ENCODE results near the gene PDZD2.
"Not testable (repeated sequence)": the region's sequence is repeated elsewhere in the genome, so short reads cannot be mapped to it uniquely, and the experiment has no call there.

The PDZD2 gene

DNA sequence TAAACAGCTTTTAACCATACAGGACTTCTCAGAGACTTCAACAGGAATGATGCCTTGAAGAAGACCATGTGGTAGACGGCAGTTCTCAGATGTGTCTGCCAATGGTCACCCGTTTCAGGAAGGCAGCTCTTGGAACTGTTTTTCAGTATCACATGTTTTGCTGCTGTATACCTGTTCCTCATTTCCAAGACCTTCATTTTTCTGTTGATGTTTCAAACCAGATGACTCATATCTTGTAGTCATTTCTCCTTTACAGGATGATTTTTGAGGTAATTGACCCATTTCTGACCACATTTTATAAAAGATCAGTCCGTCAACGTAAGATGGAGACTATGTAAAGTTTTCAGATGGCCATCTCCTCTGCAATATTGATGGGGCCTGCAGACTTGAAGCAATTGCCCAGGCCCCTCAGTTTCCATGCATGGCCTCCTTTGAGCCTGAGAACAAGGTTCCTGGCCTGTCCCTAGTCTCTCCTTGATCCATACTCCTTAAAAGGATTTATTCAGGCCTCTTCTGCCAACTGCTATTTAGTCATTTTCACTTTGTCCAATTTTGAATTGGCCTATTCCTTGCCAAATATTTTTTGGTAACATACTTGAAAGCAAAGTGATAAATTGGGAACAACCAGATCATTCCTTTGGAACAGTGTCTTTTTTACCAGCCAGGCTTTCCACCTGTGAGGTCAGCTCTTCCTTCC, 128.6 kb downstream of the PDZD2 start:
- no peak for DNase-seq (ENCODE audit: low read depth in 2 of 3, low spot score in 1 of 3)

DNA sequence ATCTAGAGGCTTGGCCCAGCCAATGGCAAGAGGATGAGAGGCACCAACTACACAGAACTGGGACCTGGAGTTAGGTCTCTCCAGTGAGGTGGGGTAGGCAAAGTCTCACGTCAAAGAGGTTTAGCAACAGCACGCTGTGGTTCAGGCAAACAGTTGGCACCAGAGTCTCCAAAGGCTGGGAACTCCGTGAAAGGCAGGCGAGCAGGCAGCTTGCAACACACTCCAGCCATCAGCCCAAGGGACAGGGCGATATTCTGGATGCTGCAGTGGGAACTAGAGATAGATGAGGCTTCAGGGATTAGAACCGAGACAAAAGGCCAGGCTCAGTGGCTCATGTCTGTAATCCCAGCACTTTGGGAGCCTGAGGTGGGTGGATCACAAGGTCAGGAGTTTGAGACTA, 129.1 kb downstream of the PDZD2 start:
- no peak for DNase-seq (ENCODE audit: low read depth in 2 of 3, low spot score in 1 of 3)

DNA sequence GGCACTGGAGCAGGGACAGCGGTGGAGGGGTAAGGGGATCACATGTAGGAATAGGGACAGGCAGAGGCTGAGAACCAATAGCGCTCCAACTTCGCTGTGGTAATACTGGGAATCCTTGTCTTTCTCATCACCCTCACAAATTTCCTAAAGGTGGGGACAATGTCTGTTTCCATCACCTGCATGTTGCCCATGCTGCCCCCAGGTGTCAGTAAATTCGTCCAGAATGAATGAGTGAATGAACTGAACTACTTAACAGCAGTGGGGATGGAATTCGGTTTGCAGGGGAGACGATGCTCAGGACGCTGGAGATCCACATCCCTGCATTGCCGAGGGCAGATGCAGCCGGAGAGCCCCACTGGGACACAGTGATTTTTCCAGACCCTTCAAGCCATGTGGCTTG, 129.9 kb downstream of the PDZD2 start:
- DNase-seq (ENCODE audit: low read depth in 2 of 3, low spot score in 1 of 3): no peak

DNA sequence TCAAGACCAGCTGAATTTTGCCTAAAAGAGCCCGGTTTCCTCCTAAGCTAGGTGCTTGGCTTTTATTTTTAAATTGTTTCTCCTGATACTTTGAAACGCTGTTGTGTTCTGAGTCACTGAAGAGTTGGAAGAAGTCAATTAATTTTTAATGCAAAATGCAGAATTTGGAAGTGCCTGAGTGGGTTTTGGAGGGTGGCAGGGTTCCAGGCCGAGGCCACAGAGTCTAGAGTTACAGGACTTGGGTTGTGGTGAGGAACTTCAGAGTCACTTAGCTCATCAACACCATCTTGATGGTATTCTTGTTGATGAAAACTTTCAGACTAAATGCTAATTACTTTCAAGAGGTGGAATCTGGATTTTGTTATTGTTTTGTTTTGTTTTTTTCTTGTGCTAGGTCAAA, 130.6 kb downstream of the PDZD2 start:
- DNase-seq (ENCODE audit: low read depth in 2 of 3, low spot score in 1 of 3): no peak

DNA sequence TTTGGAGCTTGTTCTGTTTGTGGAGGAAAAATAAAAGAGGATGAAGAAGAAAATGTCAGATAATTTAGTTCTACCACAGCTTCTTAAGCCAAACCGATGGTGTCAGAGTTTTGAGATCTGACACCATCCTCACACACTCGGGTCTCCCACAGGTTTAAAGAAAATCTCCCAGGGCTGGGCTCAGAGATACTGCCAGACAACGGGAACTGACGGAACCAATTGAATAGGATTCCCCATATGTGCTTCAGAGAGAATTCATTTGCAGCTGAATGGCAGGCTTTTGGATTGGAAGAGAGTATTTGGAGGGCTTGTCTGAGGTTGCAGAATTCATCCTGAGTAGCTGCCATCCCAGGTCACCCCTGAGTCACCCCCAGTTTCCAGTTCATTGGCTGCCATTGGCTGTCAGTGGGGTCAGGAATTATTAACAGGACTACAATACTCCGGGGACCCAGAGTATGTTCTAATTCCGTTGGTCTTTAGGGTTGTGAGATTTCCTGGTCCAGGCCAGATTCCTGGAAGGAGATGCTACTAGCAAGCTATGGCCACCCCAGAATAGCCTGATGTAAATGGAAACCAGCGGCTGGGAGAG, 131.3 kb downstream of the PDZD2 start:
- DNase-seq (ENCODE audit: low read depth in 2 of 3, low spot score in 1 of 3): no peak

DNA sequence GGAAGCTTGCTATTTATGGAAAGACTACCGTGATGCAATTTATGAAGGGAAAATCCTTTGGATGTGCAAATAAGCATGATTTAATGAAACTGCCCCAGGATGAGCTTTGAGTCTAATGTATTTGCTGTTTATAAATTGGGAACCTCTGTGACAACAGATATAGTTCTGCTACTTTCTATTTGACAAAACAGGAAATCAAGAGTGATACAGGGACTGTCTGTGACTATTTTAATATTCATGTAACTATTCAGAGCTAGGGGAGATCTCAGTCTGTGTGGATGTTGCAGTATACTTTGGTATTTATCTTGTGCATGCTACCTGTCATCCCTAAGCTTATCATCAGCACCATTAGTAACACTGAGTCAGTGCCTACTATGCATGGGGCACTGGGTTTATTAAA, 132.1 kb downstream of the PDZD2 start:
- DNase-seq (ENCODE audit: low read depth in 2 of 3, low spot score in 1 of 3): no peak

DNA sequence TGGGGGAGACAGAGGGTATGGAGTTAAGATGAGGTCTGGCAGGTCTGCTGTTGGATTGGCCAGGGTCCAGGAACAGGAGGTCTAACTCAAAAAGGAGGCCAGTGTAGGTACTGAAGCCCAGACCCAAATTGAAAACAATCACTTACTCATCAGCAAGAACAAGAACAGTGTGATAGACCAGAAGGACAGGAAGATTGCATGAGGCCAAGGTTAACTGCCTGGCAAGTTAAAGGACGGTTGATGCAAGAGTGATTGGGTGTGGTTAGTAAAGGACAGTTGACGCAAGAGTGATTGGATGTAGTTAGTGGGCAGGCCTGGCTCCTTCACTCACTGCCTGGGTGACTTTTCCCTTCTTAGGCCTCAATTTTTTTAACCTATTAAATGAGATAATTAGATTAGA, 132.6 kb downstream of the PDZD2 start:
- DNase-seq (ENCODE audit: low read depth in 2 of 3, low spot score in 1 of 3): no peak

DNA sequence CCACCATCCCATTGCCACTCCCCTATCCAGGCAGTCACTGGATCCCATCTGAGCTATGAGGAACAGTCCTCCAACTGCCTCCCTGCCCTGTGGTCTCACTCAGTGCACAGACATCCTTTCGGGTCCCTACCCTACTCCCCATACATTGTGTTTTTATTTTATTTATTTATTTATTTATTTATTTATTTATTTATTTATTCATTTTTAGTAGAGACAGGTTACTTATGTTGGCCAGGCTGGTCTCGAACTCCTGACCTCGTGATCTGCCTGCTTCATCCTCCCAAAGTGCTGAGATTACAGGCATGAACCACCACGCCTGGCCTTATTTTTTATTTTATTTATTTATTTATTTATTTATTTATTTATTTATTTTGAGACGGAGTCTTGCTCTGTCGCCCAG, 137.4 kb downstream of the PDZD2 start:
- not testable (repeated sequence) for DNase-seq (ENCODE audit: low read depth in 2 of 3, low spot score in 1 of 3)

DNA sequence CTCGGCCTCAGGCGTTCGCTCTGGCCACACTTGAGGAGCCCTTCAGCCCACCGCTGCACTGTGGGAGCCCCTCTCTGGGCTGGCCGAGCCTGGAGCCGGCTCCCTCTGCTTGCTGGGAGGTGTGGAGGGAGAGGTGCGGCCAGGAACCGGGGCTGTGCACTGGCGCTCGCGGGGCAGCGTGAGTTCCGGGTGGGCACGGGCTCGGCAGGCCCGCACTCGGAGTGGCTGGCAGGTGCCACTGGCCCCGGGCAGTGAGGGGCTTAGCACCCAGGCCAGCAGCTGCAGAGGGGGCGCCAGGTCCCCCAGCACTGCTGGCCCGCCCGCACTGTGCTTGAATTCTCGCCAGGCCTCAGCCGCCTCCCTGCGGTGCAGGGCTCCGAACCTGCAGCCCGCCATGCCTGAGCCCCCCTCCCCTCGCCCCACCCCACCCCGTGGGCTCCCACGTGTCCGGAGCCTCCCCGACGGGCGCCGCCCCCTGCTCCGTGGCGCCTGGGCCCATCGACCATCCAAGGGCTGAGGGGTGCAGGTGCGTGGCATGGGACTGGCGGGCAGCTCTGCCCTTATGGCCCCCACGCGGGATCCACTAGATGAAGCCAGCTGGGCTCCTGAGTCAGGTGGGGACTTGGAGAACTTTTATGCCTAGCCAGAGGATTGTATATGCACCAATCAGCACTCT, 138.2 kb downstream of the PDZD2 start:
- DNase-seq (ENCODE audit: low read depth in 2 of 3, low spot score in 1 of 3): no peak

DNA sequence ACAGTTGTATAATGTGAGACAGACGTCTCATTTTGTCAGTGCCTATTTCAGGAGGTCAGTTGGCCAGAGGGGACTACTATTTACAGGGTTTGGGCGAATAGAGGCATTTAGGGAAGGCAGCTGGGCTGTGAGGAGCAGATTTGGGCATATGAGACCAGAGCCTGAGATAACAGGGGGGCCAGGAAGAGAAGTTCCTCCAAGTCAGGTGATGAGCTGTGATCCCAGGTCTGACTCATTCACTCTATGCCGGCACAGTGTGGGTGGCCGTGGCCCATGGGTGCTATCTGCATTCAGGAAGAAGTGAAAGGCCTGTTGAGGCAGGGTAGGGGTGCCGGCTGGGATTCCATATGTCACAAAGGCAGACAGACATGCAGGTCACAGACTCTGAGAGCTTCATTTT, 142.8 kb downstream of the PDZD2 start:
- DNase-seq (ENCODE audit: low read depth in 2 of 3, low spot score in 1 of 3): no peak

DNA sequence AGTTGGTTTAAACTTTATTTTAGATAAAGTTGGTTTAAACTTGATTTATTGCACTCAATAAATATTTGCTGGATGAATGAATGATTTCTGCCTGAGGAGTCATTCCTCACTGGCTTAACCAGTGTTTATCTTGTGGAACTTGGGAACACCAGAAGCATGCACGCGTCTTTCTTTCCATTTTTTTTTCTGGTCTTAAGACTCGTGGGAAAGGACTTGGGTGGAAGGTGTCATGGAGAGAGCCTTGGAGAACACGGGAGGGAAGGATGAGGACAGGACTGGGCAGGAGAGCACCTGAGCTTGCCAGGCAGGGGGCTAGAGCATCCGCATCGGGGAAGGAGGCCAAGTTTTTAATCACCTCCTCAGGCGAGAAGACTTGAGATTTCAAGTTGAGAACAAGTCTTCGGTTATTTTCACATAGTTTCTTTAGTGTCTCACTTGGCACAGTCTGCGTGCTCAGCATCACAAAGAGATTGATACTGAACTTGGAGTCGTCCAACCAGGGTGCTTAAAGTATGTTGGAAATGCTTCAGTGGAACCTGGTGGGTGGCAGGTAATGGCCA, 144.2 kb downstream of the PDZD2 start:
- no peak for DNase-seq (ENCODE audit: low read depth in 2 of 3, low spot score in 1 of 3)

DNA sequence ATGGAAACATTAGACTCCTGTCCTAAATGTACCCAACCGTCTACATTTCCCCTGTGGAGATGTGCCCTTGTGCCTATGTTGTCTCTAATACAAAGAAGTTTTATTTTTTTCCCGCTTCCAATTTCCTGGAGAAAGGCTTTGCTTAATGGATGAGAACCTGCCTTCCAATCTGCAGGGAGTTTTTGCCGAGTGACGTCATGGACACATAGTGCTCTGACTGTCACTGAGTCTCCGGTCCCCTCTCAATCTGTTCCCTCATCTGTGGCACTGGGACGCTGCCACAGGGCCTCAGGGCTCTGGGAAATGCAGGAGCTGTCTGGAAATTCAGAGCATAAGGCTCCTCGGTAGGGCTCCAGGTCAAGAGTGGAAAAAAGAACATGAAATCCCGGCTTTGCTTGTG, 144.8 kb downstream of the PDZD2 start:
- no peak for DNase-seq (ENCODE audit: low read depth in 2 of 3, low spot score in 1 of 3)

DNA sequence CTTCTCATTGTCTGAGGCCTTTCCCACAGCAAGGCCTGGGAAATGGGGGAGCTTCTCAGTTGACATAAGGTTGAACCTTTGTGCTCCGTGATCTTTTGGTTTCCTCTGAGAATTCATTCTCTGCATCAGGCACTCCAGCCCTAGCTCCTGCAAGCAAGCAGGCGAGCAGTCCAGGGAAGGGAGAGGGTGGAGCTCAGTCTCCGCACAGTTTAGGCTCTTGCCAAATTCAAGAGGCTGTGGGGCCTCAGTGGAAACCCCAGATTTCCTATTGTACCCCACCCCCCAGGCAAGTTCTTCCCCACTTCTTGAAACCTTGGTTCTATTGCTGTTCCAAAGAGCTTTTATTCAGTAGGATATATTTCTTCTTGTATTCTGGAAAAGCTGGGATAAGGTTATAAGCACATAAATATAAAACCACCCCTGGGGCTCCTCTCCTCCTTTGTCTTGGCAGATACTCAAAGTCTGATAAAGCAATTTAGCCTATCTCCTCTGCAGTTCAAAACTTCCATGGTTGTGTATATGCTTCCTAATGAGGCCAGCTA, 147.2 kb downstream of the PDZD2 start:
- no peak for DNase-seq (ENCODE audit: low read depth in 2 of 3, low spot score in 1 of 3)

DNA sequence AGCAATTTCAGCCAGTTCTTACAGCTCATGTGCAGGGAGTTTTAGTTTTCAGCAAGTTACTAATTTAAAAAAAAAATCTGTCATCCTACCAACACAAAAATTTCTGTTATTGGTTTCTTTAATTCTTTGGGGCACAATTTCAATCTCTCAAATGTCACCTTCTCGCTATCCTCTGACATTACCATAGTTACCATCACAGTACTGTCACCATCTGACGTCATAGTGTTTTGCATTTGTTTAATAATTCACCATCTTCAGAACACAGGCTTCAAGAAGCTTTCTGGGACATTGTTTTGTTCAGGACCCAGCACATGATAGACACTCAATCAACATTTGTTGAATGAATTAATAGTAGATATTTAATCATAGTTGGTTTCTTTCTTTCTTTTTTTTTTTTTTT, 155.1 kb downstream of the PDZD2 start:
- DNase-seq (ENCODE audit: low read depth in 2 of 3, low spot score in 1 of 3): no peak

DNA sequence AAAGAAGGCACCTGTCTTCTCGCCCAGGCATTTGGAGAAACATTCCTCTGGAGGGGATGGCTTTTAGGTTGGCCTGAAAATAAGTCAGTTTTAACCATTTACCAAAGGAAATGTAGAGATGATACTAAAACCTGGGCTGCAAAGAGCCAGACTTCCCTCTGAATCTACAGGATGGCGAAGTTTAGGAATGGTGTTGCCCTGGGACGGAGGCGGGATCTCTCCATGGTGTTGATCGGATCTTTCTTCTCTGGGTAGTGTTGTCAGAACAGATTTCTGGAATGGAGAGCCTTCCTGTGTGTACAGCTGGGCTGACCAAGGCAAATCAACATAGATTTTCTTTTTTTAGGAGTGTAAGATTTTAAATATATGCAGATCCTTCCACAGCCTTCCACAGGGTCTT, 159.2 kb downstream of the PDZD2 start:
- no peak for DNase-seq (ENCODE audit: low read depth in 2 of 3, low spot score in 1 of 3)

DNA sequence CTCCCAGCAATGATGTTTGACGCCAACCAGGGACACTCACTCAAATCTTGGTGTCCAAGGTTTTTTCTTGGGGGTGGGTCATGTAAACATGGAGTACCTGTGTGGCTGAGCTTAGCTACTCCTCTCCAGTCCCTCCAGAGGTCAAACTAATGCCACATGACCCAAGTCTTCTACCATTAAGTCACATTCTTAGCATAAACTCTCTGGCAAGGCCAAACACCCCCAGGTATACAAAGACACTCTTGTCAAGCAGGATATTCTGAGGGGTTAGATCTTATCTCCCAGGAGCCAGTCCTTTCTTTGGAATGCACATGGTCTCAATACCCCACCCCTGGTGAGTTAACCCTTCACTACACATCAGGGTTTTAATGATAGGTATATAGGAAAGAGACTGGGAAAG, 161.4 kb downstream of the PDZD2 start:
- DNase-seq (ENCODE audit: low read depth in 2 of 3, low spot score in 1 of 3): no peak

DNA sequence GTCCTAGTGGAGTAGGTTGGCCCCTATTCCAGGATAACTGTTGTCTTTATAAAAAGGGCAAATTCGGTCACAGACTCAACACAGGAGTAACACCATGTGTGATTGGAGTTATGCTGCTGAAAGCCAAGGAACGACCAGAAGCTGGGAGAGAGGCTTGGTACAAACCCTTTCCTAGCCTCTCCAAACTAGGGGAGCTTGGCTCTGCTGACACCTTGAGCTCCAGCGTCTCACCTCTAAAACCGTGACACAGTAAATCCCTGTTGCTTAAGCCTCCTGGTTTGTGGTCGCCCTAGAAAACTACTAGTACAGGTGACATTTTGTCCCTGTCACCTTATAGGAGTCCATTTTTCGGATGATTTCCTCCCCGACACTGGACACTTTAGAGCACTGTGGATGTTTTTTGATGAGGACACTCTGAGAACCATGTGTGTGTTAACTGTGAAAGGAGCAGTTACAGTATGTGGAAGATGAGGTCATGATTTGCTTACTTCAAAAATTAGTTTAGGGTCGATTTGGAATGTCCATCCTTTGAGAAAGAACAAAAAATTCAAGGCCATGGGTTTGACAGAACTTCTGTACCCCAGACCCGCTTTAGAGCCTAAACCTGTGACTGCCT, 167.0 kb downstream of the PDZD2 start:
- no peak for DNase-seq (ENCODE audit: low read depth in 2 of 3, low spot score in 1 of 3)

DNA sequence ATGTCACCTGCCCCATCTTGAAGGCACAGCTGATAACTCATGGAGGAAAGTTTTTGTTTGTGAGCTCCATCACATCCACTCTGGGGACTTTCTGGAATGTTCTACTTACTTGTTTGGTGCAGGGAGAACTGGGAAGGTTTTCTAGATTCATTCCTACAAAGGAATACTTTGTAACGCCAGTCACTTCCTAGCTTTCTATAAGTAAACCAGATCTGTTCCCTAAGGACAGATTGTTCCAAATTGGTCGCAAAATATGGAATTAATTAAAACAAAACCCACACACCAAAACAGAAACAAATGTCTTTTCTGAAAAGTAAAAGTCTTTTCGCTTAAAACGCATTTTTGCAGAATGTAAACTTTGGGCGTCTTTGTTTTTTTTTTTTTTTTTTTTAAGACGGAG, 167.6 kb downstream of the PDZD2 start:
- no peak for DNase-seq (ENCODE audit: low read depth in 2 of 3, low spot score in 1 of 3)

DNA sequence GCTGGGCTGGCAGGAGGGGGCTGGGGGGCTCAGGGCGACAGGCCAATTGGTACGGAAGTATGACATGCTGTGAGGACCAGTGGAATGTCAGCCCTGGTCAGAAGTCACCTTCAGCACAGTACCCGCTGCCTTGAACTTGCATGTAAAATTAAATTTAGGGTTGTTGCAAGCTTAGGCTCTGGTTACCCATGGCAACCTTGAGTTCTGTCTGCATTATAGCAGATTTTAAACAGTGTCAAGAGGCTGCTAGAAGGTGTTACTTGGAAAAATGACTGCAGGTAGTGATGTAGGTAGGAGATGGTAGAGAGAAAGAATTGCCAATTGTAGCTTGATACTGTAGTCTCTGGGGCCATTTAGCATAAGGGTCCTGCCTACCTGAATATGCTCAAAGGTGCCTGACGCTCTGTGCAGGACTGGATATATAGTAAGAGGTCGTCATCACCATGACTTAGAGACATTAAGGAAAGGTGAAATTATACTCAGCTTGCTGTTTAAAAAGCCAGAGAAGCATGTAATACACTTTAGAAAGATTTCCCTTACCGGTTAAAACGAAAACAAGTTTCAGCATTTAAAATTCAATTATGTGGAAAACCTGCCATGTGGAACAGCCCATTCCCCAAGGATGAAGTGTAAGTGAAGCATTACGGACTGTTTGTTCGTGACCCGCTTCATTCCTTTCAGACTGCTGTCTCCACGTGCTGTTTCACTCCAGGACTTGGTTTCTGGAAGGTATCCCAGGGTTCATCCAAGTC, 169.0 kb downstream of the PDZD2 start:
- no peak for DNase-seq (ENCODE audit: low read depth in 2 of 3, low spot score in 1 of 3)

DNA sequence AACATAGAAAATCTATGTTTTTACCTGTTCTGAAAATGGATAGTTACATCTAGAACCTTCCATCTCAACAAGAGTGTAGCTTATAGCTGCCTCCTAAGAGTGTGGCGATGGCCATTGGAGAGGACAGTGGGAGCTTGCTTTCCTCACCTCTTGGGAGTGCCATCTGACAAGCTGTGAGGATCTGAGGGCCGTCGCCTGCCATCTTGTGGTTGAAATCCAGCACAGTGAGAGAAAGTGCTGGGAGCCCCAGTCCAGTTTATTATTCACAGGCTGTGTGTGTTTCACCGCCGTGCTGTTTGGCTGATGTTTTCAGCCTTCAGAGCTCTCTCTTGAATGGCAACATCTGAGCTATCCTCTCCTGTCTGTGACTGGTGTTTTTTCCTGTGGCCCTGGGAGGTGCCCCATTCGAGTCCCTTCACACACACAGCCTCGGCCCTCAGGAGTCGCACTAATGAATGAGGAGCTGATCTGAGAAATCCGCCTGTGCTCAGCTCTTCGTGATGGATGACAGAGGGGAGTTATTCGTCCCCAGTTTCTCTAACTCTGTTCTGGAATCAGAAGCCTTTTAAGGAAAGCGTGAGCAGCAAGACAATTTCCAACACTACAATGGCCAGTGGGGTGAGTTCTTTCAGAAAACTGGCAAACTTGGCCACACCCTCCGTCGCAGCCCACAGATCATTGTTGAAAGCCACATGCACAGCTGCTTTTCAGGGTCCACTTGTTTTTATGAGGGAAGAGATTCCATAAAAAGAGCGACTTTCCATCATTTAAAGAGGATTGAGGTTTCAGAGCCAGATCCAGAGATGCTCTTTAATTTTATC, 170.3 kb downstream of the PDZD2 start:
- no peak for DNase-seq (ENCODE audit: low read depth in 2 of 3, low spot score in 1 of 3)
